WTC11 (cell line): ENCODE results near the gene CBFA2T2. TPM values are rescaled to one million over a fixed set of nuclear protein-coding genes. Genes with fewer than 3 reads are reported as not detected.
A peak's percentile ranks its signal among the peaks of the same experiment; 100 is the strongest.

ENCODE experiments used
- ATAC-seq: fragments of 200-7000 bp; cut with Tn5 transposase; 2 replicates; pipeline ENCODE4 v1.10.0; 2021; ENCODE audit warnings: mild to moderate bottlenecking, moderate library complexity
- CTCF ChIA-PET: fragments of 300-600 bp; sonication (Branson Sonifier 250); formaldehyde crosslinking; loops from one replicate; lab custom pipeline; 2021; ENCODE audit warnings: antibody characterized with exemption; lab: Charles Lee
- POLR2A ChIA-PET: fragments of 350-600 bp; sonication (Branson Sonifier 250); formaldehyde crosslinking; loops from one replicate; lab custom pipeline; 2021; ENCODE audit warnings: antibody characterized with exemption; lab: Charles Lee
- DNase-seq: peaks from one replicate; pipeline ENCODE4 v3.0.0; 2021; ENCODE audit warnings: low spot score
- H3K27ac Mint-ChIP-seq: 2 replicates; pipeline ENCODE4 v1.8.0; 2021; ENCODE audit warnings: mixed read lengths
- H3K27me3 Mint-ChIP-seq: 2 replicates; pipeline ENCODE4 v1.8.0; 2021; ENCODE audit warnings: low read depth, mild to moderate bottlenecking, moderate library complexity, mixed read lengths
- H3K36me3 Mint-ChIP-seq: 2 replicates; pipeline ENCODE4 v1.8.0; 2021; ENCODE audit warnings: mixed read lengths
- H3K4me1 Mint-ChIP-seq: 2 replicates; pipeline ENCODE4 v1.8.0; 2022; ENCODE audit warnings: mixed read lengths
- H3K4me3 Mint-ChIP-seq: 2 replicates; pipeline ENCODE4 v1.8.0; 2021; ENCODE audit warnings: mild to moderate bottlenecking, moderate library complexity, mixed read lengths
- H3K9me3 Mint-ChIP-seq: 2 replicates; pipeline ENCODE4 v1.8.0; 2021; ENCODE audit warnings: mixed read lengths
- AFF4 ChIP-seq: sonication (generic); formaldehyde crosslinking; IDR thresholded peaks from 2 replicates; pipeline ENCODE4 v1.8.1; 2023; ENCODE audit warnings: mild to moderate bottlenecking, missing genetic modification reagents, borderline replicate concordance
- ARID4B ChIP-seq: sonication (generic); formaldehyde crosslinking; IDR thresholded peaks from 2 replicates; pipeline ENCODE4 v1.8.0; 2023; ENCODE audit warnings: missing genetic modification reagents, mild to moderate bottlenecking, borderline replicate concordance
- CDX4 ChIP-seq: fragments of 250-450 bp; sonication (Bioruptor Pico); IDR thresholded peaks from 2 replicates; pipeline ENCODE4 v1.9.0; 2021; ENCODE audit warnings: moderate library complexity, mild to moderate bottlenecking, inconsistent platforms, borderline replicate concordance
- CREM ChIP-seq: sonication (generic); formaldehyde crosslinking; IDR thresholded peaks from 2 replicates; pipeline ENCODE4 v1.8.1; 2022; ENCODE audit warnings: mild to moderate bottlenecking, missing genetic modification reagents, moderate library complexity
- E2F1 ChIP-seq: sonication (generic); formaldehyde crosslinking; IDR thresholded peaks from 2 replicates; pipeline ENCODE4 v1.8.0; 2022; ENCODE audit warnings: mild to moderate bottlenecking, missing genetic modification reagents
- FOXP1 ChIP-seq: sonication (generic); formaldehyde crosslinking; IDR thresholded peaks from 2 replicates; pipeline ENCODE4 v1.8.0; 2022; ENCODE audit warnings: missing genetic modification reagents, mild to moderate bottlenecking, moderate library complexity, borderline replicate concordance
- IRF2 ChIP-seq: sonication (generic); formaldehyde crosslinking; IDR thresholded peaks from 2 replicates; pipeline ENCODE4 v1.8.0; 2022; ENCODE audit warnings: low read depth, missing genetic modification reagents, borderline replicate concordance
- MYBL2 ChIP-seq: sonication (generic); formaldehyde crosslinking; IDR thresholded peaks from 2 replicates; pipeline ENCODE4 v1.8.1; 2023; ENCODE audit warnings: mild to moderate bottlenecking, moderate library complexity, missing genetic modification reagents
- NFE2L1 ChIP-seq: sonication (generic); formaldehyde crosslinking; IDR thresholded peaks from 2 replicates; pipeline ENCODE4 v1.8.1; 2023; ENCODE audit warnings: missing genetic modification reagents
- NR3C1 ChIP-seq: sonication (generic); formaldehyde crosslinking; conservative IDR thresholded peaks from 2 replicates; pipeline ENCODE4 v1.8.1; 2023; ENCODE audit warnings: low read depth, mild to moderate bottlenecking, missing genetic modification reagents
- SOX15 ChIP-seq: fragments of 250-450 bp; sonication (Bioruptor Pico); IDR thresholded peaks from 2 replicates; pipeline ENCODE4 v1.9.0; 2021; ENCODE audit warnings: mild to moderate bottlenecking
- TCF7 ChIP-seq: sonication (generic); formaldehyde crosslinking; IDR thresholded peaks from 2 replicates; pipeline ENCODE4 v1.8.0; 2022; ENCODE audit warnings: mild to moderate bottlenecking, low read depth, missing genetic modification reagents, moderate library complexity
- TEAD4 ChIP-seq: sonication (generic); formaldehyde crosslinking; IDR thresholded peaks from 2 replicates; pipeline ENCODE4 v1.8.0; 2022; ENCODE audit warnings: mild to moderate bottlenecking, missing genetic modification reagents
- ZNF423 ChIP-seq: fragments of 250-450 bp; sonication (Bioruptor Pico); IDR thresholded peaks from 2 replicates; pipeline ENCODE4 v2.1.2; 2022; ENCODE audit warnings: mild to moderate bottlenecking, moderate library complexity
- total RNA-seq: library from RNA; stranded (reverse); gene quantifications from 3 replicates; pipeline ENCODE4 v1.2.3, GENCODE V29; 2021
- TF ChIP-seq, protein P1 (sequence below): sonication (generic); formaldehyde crosslinking; IDR thresholded peaks from 2 replicates; pipeline ENCODE4 v1.8.1; 2022; ENCODE audit warnings: low read depth, missing genetic modification reagents, borderline replicate concordance

CBFA2T2 gene
- total RNA-seq, 1 experiment from 2014 or later, result 22.1 TPM

GRCh38 chr20:33693741-33694638 is 204.1 kb downstream of the CBFA2T2 start:
- H3K27ac Mint-ChIP-seq, result peak overlapping the region; percentile 42; the same call in 1 of the 2 replicates
- peak; percentile 72 for TF ChIP-seq ZNF423 (CRISPR knock-in tag)
- no peak for TF ChIP-seq NFE2L1
- ChIA-PET POLR2A (interaction anchor here (0.7 to 0.9 kb wide), 2 partner anchors 21 to 31 kb away, joined by 3 to 4 read pairs; no protein-coding TSS in a partner anchor), CTCF (interaction anchor here (0.8 to 1.4 kb wide), 3 partner anchors 26 to 38 kb away, joined by 3 to 6 read pairs (median 3); partner anchors contain the start of gene ZNF341)
- peaks cover 11% of the 10 kb centered on the region for H3K36me3 Mint-ChIP-seq
- ATAC-seq, result peak; percentile 73
- H3K27me3 Mint-ChIP-seq, result peaks cover 20% of the 10 kb centered on the region
- H3K4me3 Mint-ChIP-seq, result no peak overlapping the region
- DNase-seq, result peak; percentile 30
- H3K9me3 Mint-ChIP-seq, result peaks cover 11% of the 10 kb centered on the region
- H3K4me1 Mint-ChIP-seq, result peaks cover 17% of the 10 kb centered on the region

DNA sequence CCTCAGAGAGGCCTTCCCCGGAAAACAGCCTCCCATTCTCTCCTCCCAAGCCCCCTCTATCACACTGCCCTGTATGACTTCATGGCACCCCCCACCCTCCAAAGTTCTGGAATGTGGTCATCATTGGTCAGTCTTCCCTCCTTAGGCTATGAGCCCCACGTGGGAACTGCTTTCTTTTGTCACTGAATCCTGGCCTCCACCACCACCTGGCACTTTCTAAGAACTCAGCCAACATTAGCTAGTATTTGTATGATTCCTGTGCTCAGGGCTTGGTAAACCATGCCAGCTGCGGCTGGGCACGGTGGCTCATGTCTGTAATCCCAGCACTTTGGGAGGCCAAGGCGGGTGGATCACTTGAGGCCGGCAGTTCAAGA is 204.7 kb downstream of the CBFA2T2 start:
- H3K4me3 Mint-ChIP-seq, result no peak overlapping the region
- ChIA-PET CTCF (interaction anchor here (0.8 to 1.0 kb wide), 3 partner anchors 9 to 38 kb away, joined by 4 to 6 read pairs (median 4); partner anchors contain the start of gene ZNF341), POLR2A (interaction anchor here (0.6 to 0.7 kb wide), 2 partner anchors 22 to 237 kb away, joined by 3 read pairs; no protein-coding TSS in a partner anchor)
- peaks cover 17% of the 10 kb centered on the region for H3K4me1 Mint-ChIP-seq
- peaks cover 11% of the 10 kb centered on the region for H3K36me3 Mint-ChIP-seq
- H3K27me3 Mint-ChIP-seq, result peaks cover 14% of the 10 kb centered on the region
- peak overlapping the region; percentile 42; the same call in 1 of the 2 replicates for H3K27ac Mint-ChIP-seq
- H3K9me3 Mint-ChIP-seq, result peaks cover 11% of the 10 kb centered on the region
- TF ChIP-seq SOX15 (CRISPR knock-in tag), result no peak
- no peak for TF ChIP-seq IRF2 (CRISPR knock-in tag)
- TF ChIP-seq, protein P1, sequence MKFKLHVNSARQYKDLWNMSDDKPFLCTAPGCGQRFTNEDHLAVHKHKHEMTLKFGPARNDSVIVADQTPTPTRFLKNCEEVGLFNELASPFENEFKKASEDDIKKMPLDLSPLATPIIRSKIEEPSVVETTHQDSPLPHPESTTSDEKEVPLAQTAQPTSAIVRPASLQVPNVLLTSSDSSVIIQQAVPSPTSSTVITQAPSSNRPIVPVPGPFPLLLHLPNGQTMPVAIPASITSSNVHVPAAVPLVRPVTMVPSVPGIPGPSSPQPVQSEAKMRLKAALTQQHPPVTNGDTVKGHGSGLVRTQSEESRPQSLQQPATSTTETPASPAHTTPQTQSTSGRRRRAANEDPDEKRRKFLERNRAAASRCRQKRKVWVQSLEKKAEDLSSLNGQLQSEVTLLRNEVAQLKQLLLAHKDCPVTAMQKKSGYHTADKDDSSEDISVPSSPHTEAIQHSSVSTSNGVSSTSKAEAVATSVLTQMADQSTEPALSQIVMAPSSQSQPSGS (CRISPR knock-in tag), result no peak
- no peak for TF ChIP-seq E2F1 (CRISPR knock-in tag)
- TF ChIP-seq TCF7 (CRISPR knock-in tag), result no peak
- no peak for DNase-seq
- no peak for ATAC-seq

DNA sequence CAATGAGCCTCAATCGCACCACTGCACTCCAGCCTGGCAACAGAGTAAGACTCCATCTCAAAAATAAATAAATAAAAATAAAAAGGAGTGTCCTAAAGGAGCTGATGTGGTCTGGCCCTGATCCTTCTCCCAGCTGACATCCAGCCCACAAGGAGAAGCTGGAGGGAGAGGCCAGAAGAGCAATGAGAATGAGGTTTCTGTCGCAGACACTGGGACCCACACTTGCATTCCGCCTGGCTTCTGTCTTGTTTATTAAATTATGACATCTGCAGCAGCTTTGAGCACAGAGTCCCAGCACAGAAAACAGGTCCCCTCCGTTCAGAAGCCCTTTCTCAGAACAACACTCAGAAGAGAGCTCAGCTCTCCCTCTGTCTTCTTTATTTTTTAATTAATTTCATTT is 206.6 kb downstream of the CBFA2T2 start:
- H3K27ac Mint-ChIP-seq, result no peak overlapping the region
- H3K27me3 Mint-ChIP-seq, result peaks cover 5% of the 10 kb centered on the region
- no peak for DNase-seq
- peaks cover 15% of the 10 kb centered on the region for H3K36me3 Mint-ChIP-seq
- H3K4me1 Mint-ChIP-seq, result peaks cover 14% of the 10 kb centered on the region
- CTCF ChIA-PET, result no interaction called here
- H3K9me3 Mint-ChIP-seq, result peaks cover 11% of the 10 kb centered on the region
- no peak for ATAC-seq
- no peak for TF ChIP-seq CDX4 (CRISPR knock-in tag)
- POLR2A ChIA-PET, result no interaction called here
- H3K4me3 Mint-ChIP-seq, result no peak overlapping the region

- ATAC-seq (no peak), DNase-seq (no peak)
- Mint-ChIP-seq H3K9me3 (peaks cover 15% of the 10 kb centered on the region), H3K4me3 (no peak overlapping the region), H3K27me3 (peaks cover 9% of the 10 kb centered on the region), H3K4me1 (peaks cover 14% of the 10 kb centered on the region), H3K27ac (no peak overlapping the region), H3K36me3 (peaks cover 19% of the 10 kb centered on the region)
- CTCF ChIA-PET, result no interaction called here
- POLR2A ChIA-PET, result no interaction called here
- no peak for TF ChIP-seq MYBL2
- no peak for TF ChIP-seq AFF4
- TF ChIP-seq TEAD4, result no peak
- no peak for TF ChIP-seq ARID4B (CRISPR knock-in tag)
- TF ChIP-seq CREM (CRISPR knock-in tag), result no peak
- TF ChIP-seq FOXP1 (CRISPR knock-in tag), result no peak
- TF ChIP-seq NR3C1 (CRISPR knock-in tag), result no peak
Measured at GRCh38 chr20:33697129-33697528, 207.2 kb downstream of the CBFA2T2 start.
